GM19025 (cell line): ENCODE data around the gene MRGPRX4.

ENCODE experiments used
- ATAC-seq: cut with Tn5 transposase; IDR thresholded peaks from one replicate; pipeline ENCODE4 v1.9.1; 2021; ENCODE audit warnings: mild to moderate bottlenecking, low read depth, moderate library complexity; ENCODE audit not compliant: unreplicated experiment

The MRGPRX4 gene

GRCh38 chr11:18204771-18205170 is 32.1 kb downstream of the MRGPRX4 start:
- ATAC-seq, result no peak

GRCh38 chr11:18209058-18209457 is 36.4 kb downstream of the MRGPRX4 start:
- no peak for ATAC-seq

- no peak for ATAC-seq
Observed at GRCh38 chr11:18221274-18221876, 48.7 kb downstream of the MRGPRX4 start.

- no peak for ATAC-seq
Observed at GRCh38 chr11:18222814-18223421, 50.3 kb downstream of the MRGPRX4 start.
